ENCODE data around the gene TNFRSF19. TPM values are rescaled to one million over a fixed set of nuclear protein-coding genes. Genes with fewer than 3 reads are reported as not detected.

TNFRSF19 gene
- total and polyA plus RNA-seq, 10 of the 15 experiments (the other 5 are each of a cell fraction or from before 2014, with no cell fraction given), result 16.4 to 46.2 (median 35.4) TPM

DNA sequence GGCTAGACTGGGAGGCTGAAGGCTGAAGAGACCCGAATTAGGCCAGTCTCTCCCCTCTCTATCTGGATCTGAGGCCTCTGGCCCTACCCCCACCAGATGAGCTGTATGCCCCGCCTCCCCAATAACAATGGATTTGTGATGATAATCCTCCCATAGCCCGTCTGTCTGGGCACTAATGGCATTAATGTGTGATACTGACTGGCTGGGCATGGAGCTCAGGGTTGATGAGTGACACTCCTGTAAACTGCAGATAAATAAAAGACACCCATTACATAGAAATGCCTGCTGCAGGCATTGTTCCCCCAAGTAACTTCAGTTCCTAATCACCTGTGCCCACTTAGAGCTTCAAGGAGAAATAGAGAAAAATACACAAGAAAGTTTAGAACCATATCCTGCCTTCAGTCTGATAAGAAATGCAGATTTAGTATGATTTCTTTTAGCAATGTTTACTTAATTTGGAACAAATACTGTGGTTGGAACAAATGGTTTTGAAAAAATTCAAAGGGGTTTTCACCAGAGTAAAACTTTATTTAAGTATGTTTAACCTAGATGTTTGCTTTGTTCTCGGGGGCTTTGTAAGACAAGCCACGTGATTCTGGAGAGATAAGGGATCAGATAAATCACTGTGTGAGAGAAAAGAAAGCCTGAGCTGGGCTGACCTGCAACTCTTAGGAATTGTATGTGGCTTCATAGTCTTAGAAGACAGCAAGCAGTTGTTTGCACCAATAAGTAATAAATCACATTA lies 60.3 kb downstream of the TNFRSF19 start:
- BruUV-seq (replicated peaks), result no TSS peak
- ATAC-seq (no peak), FAIRE-seq (no peak), DNase-seq (ENCODE audit: low read depth, low spot score) (no peak)
- H3K4me2 ChIP-seq (ENCODE audit: control insufficient read depth, insufficient read depth), result no peak overlapping the region
- H3K79me2 ChIP-seq (ENCODE audit: control insufficient read depth, insufficient read depth, low read length), result no peaks in the 10 kb centered on the region; the same call in 1 of the 2 replicates
- no peaks in the 10 kb centered on the region; the same call in 2 of the 3 replicates for H3K9me3 ChIP-seq (replicated peaks; ENCODE audit: control insufficient read depth, insufficient read depth, low read length)
- no peak overlapping the region for H3K9ac ChIP-seq (ENCODE audit: control insufficient read depth, insufficient read depth, low read length)
- WGBS (ENCODE audit: insufficient coverage, insufficient replicate concordance, low lambda C conversion rate, missing lambda C conversion rate), result 14% methylated on average over 5 of the region's 5 CpGs
- in situ Hi-C loops (cut with MboI), result no loop called here
- no peak overlapping the region for H2AFZ ChIP-seq (ENCODE audit: control insufficient read depth, low read depth, low read length)
- ChIA-PET SMC1A (ENCODE audit: uncharacterized antibody, unreplicated experiment) (interaction anchor here (1.3 kb wide), 1 partner anchor 24 kb away, joined by 3 read pairs; no protein-coding TSS in a partner anchor), POLR2A (no interaction called here), CTCF (interaction anchor here (0.5 to 0.6 kb wide), 2 partner anchors 109 to 892 kb away, joined by 3 read pairs; no protein-coding TSS in a partner anchor), RAD21 (ENCODE audit: unreplicated experiment) (interaction anchor here (1.0 kb wide), 1 partner anchor 56 kb away, joined by 3 read pairs; no protein-coding TSS in a partner anchor)
- intact Hi-C loops (cut with micrococcal nuclease; ENCODE audit: unreplicated experiment), result no loop called here
- TF ChIP-seq KDM1A (IDR thresholded peaks at IDR 0.05; ENCODE audit: borderline replicate concordance) (no peak), PAX8 (IDR thresholded peaks at IDR 0.05) (no peak)
- H3K27me3 ChIP-seq (replicated peaks in 1 of 2; ENCODE audit: control insufficient read depth in 2 of 2, insufficient read depth in 2 of 2, low read length in 1 of 2), result no peaks in the 10 kb centered on the region; a peak in 1 of 4 replicates
- H3K36me3 ChIP-seq (ENCODE audit: control insufficient read depth in 2 of 2, insufficient read depth in 2 of 2, low read length in 1 of 2), result peaks cover 0 to 12% of the 10 kb centered on the region in 2 experiments; a peak in 2 of 4 replicates
- H3K27ac ChIP-seq (ENCODE audit: control insufficient read depth, insufficient read depth), result no peak overlapping the region
- no peaks in the 10 kb centered on the region for H3K4me1 ChIP-seq (ENCODE audit: control insufficient read depth, insufficient read depth, low read length)
- 0 out of 2 replicates have a peak, but pooled peaks cover 3% of the 10 kb centered on the region for H4K20me1 ChIP-seq (ENCODE audit: control insufficient read depth, insufficient read depth)
- H3K4me3 ChIP-seq, result no peak overlapping the region

DNA sequence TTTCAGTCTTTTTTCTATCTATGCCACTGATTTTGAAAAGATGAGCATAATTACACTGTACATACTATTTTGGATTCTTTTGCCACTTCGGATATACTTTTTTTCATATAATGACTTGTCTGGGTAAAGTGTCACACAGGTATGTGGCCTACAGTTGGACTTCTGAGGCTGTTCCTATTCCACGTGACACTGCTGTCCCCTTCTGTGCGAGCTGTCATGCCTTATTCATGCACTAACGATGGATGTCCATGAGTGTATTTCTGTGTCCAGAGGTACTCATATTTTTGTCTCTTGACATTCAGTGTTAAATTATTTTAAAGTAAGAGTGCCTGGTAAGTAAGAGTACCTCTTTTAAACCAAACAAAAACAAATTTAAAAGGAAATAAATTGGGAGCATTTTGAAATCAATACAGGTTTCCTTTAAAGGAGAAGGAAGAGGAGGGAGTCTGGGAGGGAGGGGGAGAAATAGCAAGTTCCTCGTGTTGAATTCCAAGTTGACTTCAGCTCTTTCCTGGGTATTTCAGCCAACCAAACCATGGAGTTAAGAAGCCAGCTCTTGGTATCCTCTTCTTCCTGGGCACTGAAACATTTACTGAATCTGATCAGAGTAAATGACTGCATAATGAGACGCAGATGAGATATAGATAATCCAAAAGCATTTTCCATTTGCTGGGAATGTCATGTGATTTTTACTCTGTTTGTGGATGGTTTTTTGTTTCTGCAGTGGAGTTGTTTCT lies 61.3 kb downstream of the TNFRSF19 start:
- H3K79me2 ChIP-seq (ENCODE audit: control insufficient read depth, insufficient read depth, low read length), result no peaks in the 10 kb centered on the region; the same call in 1 of the 2 replicates
- in situ Hi-C loops (cut with MboI), result no loop called here
- CTCF ChIA-PET, result no interaction called here
- TF ChIP-seq ZZZ3 (IDR thresholded peaks at IDR 0.05; ENCODE audit: control insufficient read depth, insufficient read length, low read depth), result no peak
- TF ChIP-seq, protein P1, sequence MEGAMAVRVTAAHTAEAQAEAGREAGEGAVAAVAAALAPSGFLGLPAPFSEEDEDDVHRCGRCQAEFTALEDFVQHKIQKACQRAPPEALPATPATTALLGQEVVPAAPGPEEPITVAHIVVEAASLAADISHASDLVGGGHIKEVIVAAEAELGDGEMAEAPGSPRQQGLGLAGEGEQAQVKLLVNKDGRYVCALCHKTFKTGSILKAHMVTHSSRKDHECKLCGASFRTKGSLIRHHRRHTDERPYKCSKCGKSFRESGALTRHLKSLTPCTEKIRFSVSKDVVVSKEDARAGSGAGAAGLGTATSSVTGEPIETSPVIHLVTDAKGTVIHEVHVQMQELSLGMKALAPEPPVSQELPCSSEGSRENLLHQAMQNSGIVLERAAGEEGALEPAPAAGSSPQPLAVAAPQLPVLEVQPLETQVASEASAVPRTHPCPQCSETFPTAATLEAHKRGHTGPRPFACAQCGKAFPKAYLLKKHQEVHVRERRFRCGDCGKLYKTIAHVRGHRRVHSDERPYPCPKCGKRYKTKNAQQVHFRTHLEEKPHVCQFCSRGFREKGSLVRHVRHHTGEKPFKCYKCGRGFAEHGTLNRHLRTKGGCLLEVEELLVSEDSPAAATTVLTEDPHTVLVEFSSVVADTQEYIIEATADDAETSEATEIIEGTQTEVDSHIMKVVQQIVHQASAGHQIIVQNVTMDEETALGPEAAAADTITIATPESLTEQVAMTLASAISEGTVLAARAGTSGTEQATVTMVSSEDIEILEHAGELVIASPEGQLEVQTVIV (IDR thresholded peaks at IDR 0.05; ENCODE audit: borderline replicate concordance, partially characterized antibody), result no peak
- no peak for TF ChIP-seq ATF7 (IDR thresholded peaks at IDR 0.05; ENCODE audit: low read depth)
- no peak for TF ChIP-seq ZBTB11 (CRISPR knock-in tag; IDR thresholded peaks at IDR 0.05)
- no peak for TF ChIP-seq MYB (IDR thresholded peaks at IDR 0.05; ENCODE audit: borderline replicate concordance, low read depth, low read length)
- TF ChIP-seq RUNX3 (IDR thresholded peaks at IDR 0.05; ENCODE audit: low read length), result no peak

More for the DNA sequence above, 61.3 kb downstream of the TNFRSF19 start:
- 48% methylated on average over 6 of the region's 6 CpGs for WGBS (ENCODE audit: insufficient coverage, insufficient replicate concordance, low lambda C conversion rate, missing lambda C conversion rate)
- no peak overlapping the region for H2AFZ ChIP-seq (ENCODE audit: control insufficient read depth, low read depth, low read length)
- H3K9ac ChIP-seq (ENCODE audit: control insufficient read depth, insufficient read depth, low read length), result no peak overlapping the region
- H3K27ac ChIP-seq (ENCODE audit: control insufficient read depth, insufficient read depth), result no peak overlapping the region
- no peaks in the 10 kb centered on the region; the same call in 2 of the 3 replicates for H3K9me3 ChIP-seq (replicated peaks; ENCODE audit: control insufficient read depth, insufficient read depth, low read length)
- no peaks in the 10 kb centered on the region for H3K4me1 ChIP-seq (ENCODE audit: control insufficient read depth, insufficient read depth, low read length)
- intact Hi-C loops (cut with micrococcal nuclease; ENCODE audit: unreplicated experiment), result no loop called here
- DNase-seq (ENCODE audit: low read depth, low spot score), result no peak
- peaks cover 0 to 12% of the 10 kb centered on the region in 2 experiments; a peak in 2 of 4 replicates for H3K36me3 ChIP-seq (ENCODE audit: control insufficient read depth in 2 of 2, insufficient read depth in 2 of 2, low read length in 1 of 2)
- POLR2A ChIA-PET, result no interaction called here
- RAD21 ChIA-PET (ENCODE audit: unreplicated experiment), result interaction anchor here (1.0 kb wide), 1 partner anchor 57 kb away, joined by 3 read pairs; no protein-coding TSS in a partner anchor
- no peak for FAIRE-seq
- no peaks in the 10 kb centered on the region; a peak in 1 of 4 replicates for H3K27me3 ChIP-seq (replicated peaks in 1 of 2; ENCODE audit: control insufficient read depth in 2 of 2, insufficient read depth in 2 of 2, low read length in 1 of 2)
- H4K20me1 ChIP-seq (ENCODE audit: control insufficient read depth, insufficient read depth), result 0 out of 2 replicates have a peak, but pooled peaks cover 3% of the 10 kb centered on the region
- BruUV-seq (replicated peaks), result no TSS peak
- no peak overlapping the region for H3K4me2 ChIP-seq (ENCODE audit: control insufficient read depth, insufficient read depth)
- SMC1A ChIA-PET (ENCODE audit: uncharacterized antibody, unreplicated experiment), result interaction anchor here (1.1 kb wide), 1 partner anchor 39 kb away, joined by 3 read pairs; no protein-coding TSS in a partner anchor
- no peak overlapping the region for H3K4me3 ChIP-seq
- ATAC-seq, result no peak

Data from GM12878 (cell line).